ENCODE results near the gene PAGE3.

Gene PAGE3

GRCh38 chrX:55264816-55265215, at the start of gene PAGE3:
TSS of gene PAGE3 (minus strand) at chrX:55264916. CDS start at chrX:55263903, 1,013 bp downstream.
- no peak for DNase-seq (ENCODE audit: low read depth in 2 of 2, low spot score in 1 of 2)

GRCh38 chrX:55312655-55313054, 47.9 kb upstream of the PAGE3 start:
- DNase-seq (ENCODE audit: low read depth in 2 of 2, low spot score in 1 of 2) = no peak

- DNase-seq (ENCODE audit: low read depth in 2 of 2, low spot score in 1 of 2) = no peak
These were observed 26.2 kb upstream of the PAGE3 start for GRCh38 chrX:55290963-55291362.

- DNase-seq (ENCODE audit: low read depth in 2 of 2, low spot score in 1 of 2) = no peak
These were observed 15.1 kb upstream of the PAGE3 start for GRCh38 chrX:55279832-55280231.

- DNase-seq (ENCODE audit: low read depth in 2 of 2, low spot score in 1 of 2) = no peak
These were observed 3.9 kb downstream of the PAGE3 start for GRCh38 chrX:55260806-55261205.

GRCh38 chrX:55253528-55253927, 11.2 kb downstream of the PAGE3 start:
- no peak for DNase-seq (ENCODE audit: low read depth in 2 of 2, low spot score in 1 of 2)

- DNase-seq (ENCODE audit: low read depth in 2 of 2, low spot score in 1 of 2) = no peak
These were observed 23.9 kb downstream of the PAGE3 start for GRCh38 chrX:55240788-55241340.

- DNase-seq (ENCODE audit: low read depth in 2 of 2, low spot score in 1 of 2) = no peak
These were observed 44.5 kb downstream of the PAGE3 start, which contains the start of gene PAGE5 for GRCh38 chrX:55220119-55220794. TSS of gene PAGE5 (plus strand) at chrX:55220346. CDS start at chrX:55221383, 1,037 bp downstream.

GRCh38 chrX:55213381-55213780, 51.3 kb downstream of the PAGE3 start:
- DNase-seq (ENCODE audit: low read depth in 2 of 2, low spot score in 1 of 2) = no peak

- DNase-seq (ENCODE audit: low read depth in 2 of 2, low spot score in 1 of 2) = no peak
These were observed 53.6 kb downstream of the PAGE3 start for GRCh38 chrX:55210931-55211677.

Data from stimulated activated CD8-positive, alpha-beta memory T cell treated with anti-CD3 and anti-CD28 coated beads, Interleukin-4, amount 100 ng/mL, for 1 hour (primary cell).